ENCODE data around the gene TRIM16.
"Not testable (repeated sequence)": the region's sequence is repeated elsewhere in the genome, so short reads cannot be mapped to it uniquely, and the experiment has no call there.

Gene TRIM16

GRCh38 chr17:15619331-15620058 is 64.6 kb downstream of the TRIM16 start, which contains the start of gene FBXW10B:
Gene FBXW10B, minus strand, starts transcription at chr17:15619704. Its CDS starts 192 bp downstream, at chr17:15619512.
- H3K4me3 ChIP-seq (ENCODE audit: low read depth, low read length): not testable (repeated sequence)

- H3K4me3 ChIP-seq (ENCODE audit: low read depth, low read length): not testable (repeated sequence)
Measured at GRCh38 chr17:15616828-15617227, 67.3 kb downstream of the TRIM16 start.

DNA sequence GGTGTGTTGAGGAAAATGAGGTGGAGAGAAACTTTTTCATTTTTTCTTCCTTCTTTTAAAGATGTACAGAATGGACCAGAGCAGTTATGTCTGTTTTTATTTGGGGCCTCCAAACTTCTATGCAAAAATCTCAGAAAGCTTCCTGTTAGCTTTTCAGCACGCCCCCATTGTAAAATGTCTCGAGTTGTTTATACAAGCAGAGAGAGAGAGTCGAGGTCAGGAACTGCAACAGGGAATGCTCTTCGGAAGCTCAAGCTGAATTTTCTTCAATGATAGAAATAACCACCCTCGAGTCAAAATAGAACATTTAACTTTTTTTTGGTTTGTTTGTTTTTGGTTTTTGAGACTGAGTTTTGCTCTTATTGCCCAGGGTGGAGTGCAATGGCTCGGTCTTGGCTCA is 68.3 kb downstream of the TRIM16 start:
- H3K4me3 ChIP-seq (ENCODE audit: low read depth, low read length): not testable (repeated sequence)

DNA sequence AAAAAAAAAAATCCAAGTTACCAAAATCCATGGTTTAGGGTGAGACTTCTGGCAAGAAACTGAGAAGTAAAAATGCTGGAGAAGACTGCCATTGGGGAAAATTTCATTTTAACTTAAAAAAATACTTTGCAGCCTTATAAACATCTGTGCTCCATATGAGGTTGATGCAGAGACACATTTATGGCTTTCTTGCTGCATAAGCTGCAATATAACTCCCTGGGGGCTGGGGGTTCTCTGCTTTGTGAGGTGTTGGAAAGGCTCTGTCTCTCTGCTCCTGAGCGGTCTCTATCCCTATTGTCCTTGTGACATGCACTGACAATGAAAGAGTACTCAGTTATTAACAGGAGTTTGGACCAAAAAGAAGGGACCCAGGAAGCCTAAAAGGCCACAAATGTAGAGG is 71.0 kb downstream of the TRIM16 start:
- not testable (repeated sequence) for H3K4me3 ChIP-seq (ENCODE audit: low read depth, low read length)

GRCh38 chr17:15592960-15593359 is 91.2 kb downstream of the TRIM16 start:
- H3K4me3 ChIP-seq (ENCODE audit: low read depth, low read length): not testable (repeated sequence)

DNA sequence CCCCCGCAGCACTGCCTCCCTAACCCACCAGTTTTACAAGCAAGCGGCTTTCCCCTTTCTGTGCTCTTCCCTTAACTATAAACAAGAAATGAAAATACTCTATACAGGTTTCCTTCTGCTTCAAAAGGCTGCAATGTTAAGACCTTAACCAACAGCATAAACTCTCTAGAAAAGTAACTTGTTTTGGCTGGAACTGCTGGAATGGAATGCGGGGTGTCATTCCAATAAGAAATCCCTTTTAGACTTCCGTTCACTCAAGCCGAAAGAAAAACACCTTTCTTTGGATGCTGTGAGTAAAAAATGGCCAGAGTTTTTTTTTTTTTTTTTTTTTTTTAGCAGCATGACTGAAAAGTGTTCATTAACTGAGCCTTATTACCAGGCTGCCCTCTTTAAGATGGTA is 92.1 kb downstream of the TRIM16 start:
- H3K4me3 ChIP-seq (ENCODE audit: low read depth, low read length): not testable (repeated sequence)

DNA sequence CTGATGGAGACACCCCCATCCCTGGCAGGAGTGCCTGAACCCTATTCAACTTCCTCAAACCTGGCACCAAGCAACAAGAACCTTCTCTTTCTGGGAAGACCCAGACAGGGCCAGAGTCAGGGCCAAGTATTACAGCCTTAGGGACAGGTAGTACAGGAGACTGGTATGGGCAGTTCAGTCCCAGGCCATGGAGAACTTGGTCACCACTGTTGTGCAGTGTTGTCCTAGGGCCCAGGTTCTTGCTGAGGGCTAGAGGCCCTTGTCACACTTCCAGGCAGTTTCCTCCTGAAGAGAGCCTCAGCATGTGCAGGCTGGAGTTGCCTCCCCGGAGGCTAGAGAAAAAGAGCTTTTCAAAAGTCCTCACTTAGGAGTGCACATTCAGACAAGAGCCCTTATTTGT is 93.3 kb downstream of the TRIM16 start:
- not testable (repeated sequence) for H3K4me3 ChIP-seq (ENCODE audit: low read depth, low read length)

GRCh38 chr17:15589544-15590536 is 94.3 kb downstream of the TRIM16 start:
- H3K4me3 ChIP-seq (ENCODE audit: low read depth, low read length): not testable (repeated sequence)

- H3K4me3 ChIP-seq (ENCODE audit: low read depth, low read length): not testable (repeated sequence)
Measured at GRCh38 chr17:15588017-15588416, 96.1 kb downstream of the TRIM16 start.

DNA sequence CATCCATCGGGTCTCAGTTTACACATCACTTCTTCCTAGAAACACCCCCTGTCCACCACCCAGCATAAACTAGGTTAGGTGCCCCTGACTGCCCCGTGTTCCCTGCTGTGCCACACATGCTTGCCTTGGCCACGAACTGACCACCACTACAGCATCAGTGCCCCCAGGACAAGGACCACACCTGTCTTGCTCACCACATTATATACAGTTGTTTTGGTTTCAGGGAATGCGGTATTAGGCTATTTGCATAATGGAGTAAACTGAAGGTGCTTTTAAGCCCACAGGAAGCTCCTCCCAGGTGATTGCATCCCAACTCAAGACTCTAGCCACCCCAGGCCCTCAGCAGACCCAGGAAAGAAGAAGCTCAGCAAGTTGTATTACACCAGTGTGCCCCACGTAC is 100.8 kb downstream of the TRIM16 start:
- H3K4me3 ChIP-seq (ENCODE audit: low read depth, low read length): not testable (repeated sequence)

DNA sequence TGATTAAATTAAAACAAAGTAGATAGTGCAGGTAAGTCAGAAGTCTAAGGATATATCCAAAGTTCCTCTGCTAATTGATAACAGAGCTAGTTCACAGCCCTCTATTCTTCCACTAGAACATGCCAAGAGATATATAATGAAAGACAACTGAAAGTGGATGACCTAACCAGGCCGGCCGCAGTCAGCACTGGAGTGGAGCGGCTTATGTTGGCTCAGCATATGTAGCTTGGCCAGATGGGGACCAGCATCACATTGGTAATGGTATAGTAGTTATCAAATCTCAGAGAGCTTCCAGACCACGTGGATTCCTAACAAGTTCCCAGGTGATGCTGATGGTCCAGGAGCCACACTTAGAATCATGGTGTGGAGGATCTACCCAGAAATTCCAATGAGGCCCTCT is 102.6 kb downstream of the TRIM16 start:
- not testable (repeated sequence) for H3K4me3 ChIP-seq (ENCODE audit: low read depth, low read length)

All from iPS-11a (cell line).